Mesothelial cell of epicardium (in vitro differentiated cells): Measurements from ENCODE around the gene AIFM3. TPM values are rescaled to one million over a fixed set of nuclear protein-coding genes. Genes with fewer than 3 reads are reported as not detected.
"Not testable (repeated sequence)": the region's sequence is repeated elsewhere in the genome, so short reads cannot be mapped to it uniquely, and the experiment has no call there.

Experiments used
- DNase-seq, 2 experiments: peaks; one replicate each; pipeline ENCODE4 v3.0.0; 2021; ENCODE audit warnings: low spot score in 2 of 2; ENCODE audit not compliant: unreplicated experiment in 2 of 2
- H3K27ac Mint-ChIP-seq: 2 replicates; pipeline ENCODE4 v1.8.0; 2021; ENCODE audit warnings: mixed read lengths
- H3K27me3 Mint-ChIP-seq: 2 replicates; pipeline ENCODE4 v1.8.0; 2021; ENCODE audit warnings: low read depth, mixed read lengths
- H3K36me3 Mint-ChIP-seq: 2 replicates; pipeline ENCODE4 v1.8.0; 2021; ENCODE audit warnings: mixed read lengths
- H3K4me1 Mint-ChIP-seq: 2 replicates; pipeline ENCODE4 v1.8.0; 2021; ENCODE audit warnings: mixed read lengths
- H3K4me3 Mint-ChIP-seq: 2 replicates; pipeline ENCODE4 v1.8.0; 2021; ENCODE audit warnings: mild to moderate bottlenecking, moderate library complexity, mixed read lengths
- H3K9me3 Mint-ChIP-seq: 2 replicates; pipeline ENCODE4 v1.8.0; 2021; ENCODE audit warnings: mixed read lengths
- CTCF ChIP-seq: fragments of 200-600 bp; sonication (generic); IDR thresholded peaks from one replicate; pipeline ENCODE4 v1.5.0; 2021; ENCODE audit warnings: antibody characterized with exemption; ENCODE audit not compliant: unreplicated experiment
- total RNA-seq: library from RNA; stranded (reverse); gene quantifications from 3 replicates; pipeline ENCODE4 v1.2.1, GENCODE V29; 2021

AIFM3 gene
- total RNA-seq, 1 donor from 2014 or later, result 2.5 TPM

- H3K27me3 Mint-ChIP-seq, result peaks cover 22% of the 10 kb centered on the region
- H3K4me1 Mint-ChIP-seq, result peaks cover 6% of the 10 kb centered on the region
- no peaks in the 10 kb centered on the region for H3K9me3 Mint-ChIP-seq
- H3K36me3 Mint-ChIP-seq, result no peaks in the 10 kb centered on the region
- no peak for DNase-seq
- no peak overlapping the region for H3K27ac Mint-ChIP-seq
- H3K4me3 Mint-ChIP-seq, result peak overlapping the region; percentile 55
- no peak for TF ChIP-seq CTCF
These were observed 1.8 kb upstream of the AIFM3 start for GRCh38 chr22:20965104-20965887.

GRCh38 chr22:20965888-20966855 lies 883 bp upstream of the AIFM3 start:
- H3K36me3 Mint-ChIP-seq, result no peaks in the 10 kb centered on the region
- peaks cover 22% of the 10 kb centered on the region for H3K27me3 Mint-ChIP-seq

GRCh38 chr22:20967697-20968211 lies 699 bp downstream of the AIFM3 start:
- DNase-seq, result no peak
- Mint-ChIP-seq H3K36me3 (no peaks in the 10 kb centered on the region), H3K4me3 (no peak overlapping the region), H3K9me3 (no peaks in the 10 kb centered on the region), H3K27ac (no peak overlapping the region), H3K4me1 (peaks cover 6% of the 10 kb centered on the region), H3K27me3 (peaks cover 22% of the 10 kb centered on the region)
- TF ChIP-seq CTCF, result no peak

More at GRCh38 chr22:20965888-20966855, 883 bp upstream of the AIFM3 start:
- no peak overlapping the region for H3K27ac Mint-ChIP-seq
- no peaks in the 10 kb centered on the region for H3K9me3 Mint-ChIP-seq
- DNase-seq, result no peak
- H3K4me1 Mint-ChIP-seq, result peaks cover 6% of the 10 kb centered on the region
- TF ChIP-seq CTCF, result no peak
- peak overlapping the region; percentile 55 for H3K4me3 Mint-ChIP-seq

GRCh38 chr22:20968281-20968977 lies 1.4 kb downstream of the AIFM3 start:
- Mint-ChIP-seq H3K4me1 (peaks cover 6% of the 10 kb centered on the region), H3K27me3 (peaks cover 20% of the 10 kb centered on the region), H3K4me3 (no peak overlapping the region), H3K9me3 (no peaks in the 10 kb centered on the region), H3K36me3 (no peaks in the 10 kb centered on the region), H3K27ac (no peak overlapping the region)
- DNase-seq, result no peak
- TF ChIP-seq CTCF, result no peak

GRCh38 chr22:20970939-20971657 lies 4.0 kb downstream of the AIFM3 start:
- peaks cover 5% of the 10 kb centered on the region for H3K27me3 Mint-ChIP-seq
- H3K9me3 Mint-ChIP-seq, result no peaks in the 10 kb centered on the region
- no peak for TF ChIP-seq CTCF
- no peak overlapping the region for H3K27ac Mint-ChIP-seq
- H3K4me3 Mint-ChIP-seq, result no peak overlapping the region
- no peaks in the 10 kb centered on the region for H3K4me1 Mint-ChIP-seq
- H3K36me3 Mint-ChIP-seq, result no peaks in the 10 kb centered on the region
- no peak for DNase-seq

GRCh38 chr22:20972014-20972694 lies 5.1 kb downstream of the AIFM3 start:
- not testable (repeated sequence) for H3K4me3 Mint-ChIP-seq

More at GRCh38 chr22:20972014-20972694, 5.1 kb downstream of the AIFM3 start:
- H3K27me3 Mint-ChIP-seq, H3K36me3 Mint-ChIP-seq, H3K4me1 Mint-ChIP-seq, H3K9me3 Mint-ChIP-seq, DNase-seq, H3K27ac Mint-ChIP-seq: not testable (repeated sequence)
